Fibroblast of lung (primary cell): Measurements from ENCODE around the gene CYP2A7.
"Not testable (repeated sequence)": the region's sequence is repeated elsewhere in the genome, so short reads cannot be mapped to it uniquely, and the experiment has no call there.

Experiments used
- CTCF ChIP-seq, 2 donors: IDR thresholded peaks in 1 of 2; conservative IDR thresholded peaks in 1 of 2; 1 replicate in 1 of 2; 2 replicates in 1 of 2; pipeline ENCODE4 v1.5.1; 2011 to 2012; ENCODE audit warnings: low read length in 2 of 2, control low read depth in 1 of 2, inconsistent platforms in 1 of 2, low read depth in 1 of 2, mild to moderate bottlenecking in 1 of 2
- EZH2 ChIP-seq: IDR thresholded peaks from 2 replicates; pipeline ENCODE4 v1.5.1; 2012; ENCODE audit warnings: low read length, control low read depth, mild to moderate bottlenecking; ENCODE audit errors: missing control alignments

DNA sequence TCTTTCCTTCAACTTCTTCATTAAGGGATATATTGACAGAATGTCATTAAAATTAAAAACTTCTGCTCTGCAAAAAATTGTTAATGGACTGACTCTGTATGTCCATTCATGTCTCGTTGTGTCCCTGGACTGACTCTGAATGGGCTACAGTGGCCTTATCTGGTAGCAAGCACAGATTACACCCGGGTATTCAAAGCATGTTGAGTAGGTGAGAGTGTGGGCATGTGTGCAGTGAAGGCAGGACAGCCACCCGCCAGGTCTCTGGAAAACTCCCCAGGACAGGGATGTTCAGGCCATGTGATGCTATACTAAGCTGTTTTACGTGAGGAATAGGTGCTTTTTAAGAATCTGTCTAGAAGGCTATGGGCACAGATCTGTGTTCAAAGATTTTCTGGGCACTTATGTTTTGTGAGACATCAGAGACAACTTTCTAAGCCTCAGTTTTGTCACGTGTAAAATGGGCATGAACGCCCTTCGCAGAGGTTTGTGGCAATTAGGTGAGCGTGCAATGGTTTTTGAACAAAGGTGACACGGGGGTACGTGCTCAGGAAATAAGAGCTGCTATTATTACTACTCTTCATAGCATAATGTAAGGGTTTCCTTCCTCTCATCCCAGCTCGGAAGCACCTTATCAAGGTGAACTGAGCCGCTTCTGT is 38.9 kb downstream of the CYP2A7 start:
- TF ChIP-seq CTCF (conservative IDR thresholded peaks at IDR 0.05 in 1 of 2, IDR thresholded peaks at IDR 0.05 in 1 of 2; ENCODE audit: low read depth in 1 of 2, low read length in 2 of 2); EZH2: not testable (repeated sequence)
